Measurements from ENCODE around the gene ASTL. TPM values are rescaled to one million over a fixed set of nuclear protein-coding genes. Genes with fewer than 3 reads are reported as not detected.

Gene ASTL
- total RNA-seq, 1 experiment from 2014 or later: 0.79 TPM

DNA sequence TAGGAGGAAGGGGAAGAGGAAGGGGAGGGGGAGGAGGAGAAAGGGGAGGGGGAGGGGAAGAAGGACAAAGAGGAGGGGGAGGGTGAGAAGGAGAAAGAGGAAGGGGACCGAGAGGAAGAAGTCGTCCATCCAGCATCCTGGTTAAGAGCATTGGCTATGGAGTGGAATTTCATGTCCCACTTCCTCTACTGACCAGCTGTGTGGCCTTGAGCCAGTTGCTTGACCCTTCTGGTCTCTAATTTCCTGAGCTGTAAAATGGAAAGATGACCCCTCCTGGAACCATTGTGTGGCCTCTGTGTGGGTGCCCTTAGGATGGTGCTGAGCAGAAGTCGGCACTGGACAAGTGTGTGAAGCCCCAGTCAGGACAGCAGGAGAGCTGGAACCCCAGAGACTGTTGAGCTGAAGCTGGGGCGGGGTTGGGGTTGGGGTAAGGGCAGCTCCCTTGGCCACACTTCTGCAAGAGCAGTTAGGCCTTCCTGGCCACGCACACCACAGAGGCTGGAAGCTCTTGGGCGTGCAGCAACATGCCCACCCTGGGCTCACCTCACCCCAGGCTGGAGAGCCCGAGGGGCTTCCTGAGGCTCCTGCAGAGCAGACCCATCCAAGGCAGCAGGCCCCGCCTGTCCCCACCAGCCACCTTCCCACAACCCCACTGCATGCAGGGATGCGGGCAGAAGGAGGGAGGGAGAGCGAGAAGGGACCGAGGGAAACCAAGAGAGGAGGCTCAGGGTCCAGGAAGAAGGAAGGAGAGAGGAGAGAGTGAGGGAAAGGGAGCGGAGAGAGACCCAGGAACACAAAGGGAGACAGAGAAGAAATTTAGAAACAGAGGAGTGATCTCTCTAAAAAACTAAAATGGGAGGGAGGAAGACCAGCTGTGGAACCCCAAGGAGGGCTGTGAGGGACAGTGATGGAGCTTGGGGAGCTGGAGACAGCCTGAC lies 38.2 kb downstream of the ASTL start:
- Mint-ChIP-seq H3K4me1 (peaks cover 18% of the 10 kb centered on the region), H3K27me3 (ENCODE audit: low read depth) (no peaks in the 10 kb centered on the region; the same call in 1 of the 2 replicates), H3K36me3 (peaks cover 3% of the 10 kb centered on the region; the same call in 1 of the 2 replicates), H3K4me3 (no peak overlapping the region), H3K9me3 (peaks cover 3% of the 10 kb centered on the region), H3K27ac (no peak overlapping the region)
- peak; percentile 17 for DNase-seq (ENCODE audit: low spot score)
- ATAC-seq: peak; percentile 23; the same call in 1 of the 2 replicates
- TF ChIP-seq, protein P1, sequence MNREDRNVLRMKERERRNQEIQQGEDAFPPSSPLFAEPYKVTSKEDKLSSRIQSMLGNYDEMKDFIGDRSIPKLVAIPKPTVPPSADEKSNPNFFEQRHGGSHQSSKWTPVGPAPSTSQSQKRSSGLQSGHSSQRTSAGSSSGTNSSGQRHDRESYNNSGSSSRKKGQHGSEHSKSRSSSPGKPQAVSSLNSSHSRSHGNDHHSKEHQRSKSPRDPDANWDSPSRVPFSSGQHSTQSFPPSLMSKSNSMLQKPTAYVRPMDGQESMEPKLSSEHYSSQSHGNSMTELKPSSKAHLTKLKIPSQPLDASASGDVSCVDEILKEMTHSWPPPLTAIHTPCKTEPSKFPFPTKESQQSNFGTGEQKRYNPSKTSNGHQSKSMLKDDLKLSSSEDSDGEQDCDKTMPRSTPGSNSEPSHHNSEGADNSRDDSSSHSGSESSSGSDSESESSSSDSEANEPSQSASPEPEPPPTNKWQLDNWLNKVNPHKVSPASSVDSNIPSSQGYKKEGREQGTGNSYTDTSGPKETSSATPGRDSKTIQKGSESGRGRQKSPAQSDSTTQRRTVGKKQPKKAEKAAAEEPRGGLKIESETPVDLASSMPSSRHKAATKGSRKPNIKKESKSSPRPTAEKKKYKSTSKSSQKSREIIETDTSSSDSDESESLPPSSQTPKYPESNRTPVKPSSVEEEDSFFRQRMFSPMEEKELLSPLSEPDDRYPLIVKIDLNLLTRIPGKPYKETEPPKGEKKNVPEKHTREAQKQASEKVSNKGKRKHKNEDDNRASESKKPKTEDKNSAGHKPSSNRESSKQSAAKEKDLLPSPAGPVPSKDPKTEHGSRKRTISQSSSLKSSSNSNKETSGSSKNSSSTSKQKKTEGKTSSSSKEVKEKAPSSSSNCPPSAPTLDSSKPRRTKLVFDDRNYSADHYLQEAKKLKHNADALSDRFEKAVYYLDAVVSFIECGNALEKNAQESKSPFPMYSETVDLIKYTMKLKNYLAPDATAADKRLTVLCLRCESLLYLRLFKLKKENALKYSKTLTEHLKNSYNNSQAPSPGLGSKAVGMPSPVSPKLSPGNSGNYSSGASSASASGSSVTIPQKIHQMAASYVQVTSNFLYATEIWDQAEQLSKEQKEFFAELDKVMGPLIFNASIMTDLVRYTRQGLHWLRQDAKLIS (CRISPR knock-in tag; IDR thresholded peaks at IDR 0.05; ENCODE audit: borderline replicate concordance): no peak
- TF ChIP-seq ETV6 (CRISPR knock-in tag; IDR thresholded peaks at IDR 0.05) (no peak), NFYB (CRISPR knock-in tag; conservative IDR thresholded peaks at IDR 0.05; ENCODE audit: low read depth) (no peak), JAZF1 (CRISPR knock-in tag; IDR thresholded peaks at IDR 0.05) (no peak), SMAD4 (CRISPR knock-in tag; IDR thresholded peaks at IDR 0.05) (no peak), EMX1 (CRISPR knock-in tag; IDR thresholded peaks at IDR 0.05) (no peak), FOXP1 (CRISPR knock-in tag; IDR thresholded peaks at IDR 0.05; ENCODE audit: borderline replicate concordance) (no peak)
- TF ChIP-seq, protein P2, sequence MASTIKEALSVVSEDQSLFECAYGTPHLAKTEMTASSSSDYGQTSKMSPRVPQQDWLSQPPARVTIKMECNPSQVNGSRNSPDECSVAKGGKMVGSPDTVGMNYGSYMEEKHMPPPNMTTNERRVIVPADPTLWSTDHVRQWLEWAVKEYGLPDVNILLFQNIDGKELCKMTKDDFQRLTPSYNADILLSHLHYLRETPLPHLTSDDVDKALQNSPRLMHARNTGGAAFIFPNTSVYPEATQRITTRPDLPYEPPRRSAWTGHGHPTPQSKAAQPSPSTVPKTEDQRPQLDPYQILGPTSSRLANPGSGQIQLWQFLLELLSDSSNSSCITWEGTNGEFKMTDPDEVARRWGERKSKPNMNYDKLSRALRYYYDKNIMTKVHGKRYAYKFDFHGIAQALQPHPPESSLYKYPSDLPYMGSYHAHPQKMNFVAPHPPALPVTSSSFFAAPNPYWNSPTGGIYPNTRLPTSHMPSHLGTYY (CRISPR knock-in tag; IDR thresholded peaks at IDR 0.05): no peak
- TF ChIP-seq, protein P3, sequence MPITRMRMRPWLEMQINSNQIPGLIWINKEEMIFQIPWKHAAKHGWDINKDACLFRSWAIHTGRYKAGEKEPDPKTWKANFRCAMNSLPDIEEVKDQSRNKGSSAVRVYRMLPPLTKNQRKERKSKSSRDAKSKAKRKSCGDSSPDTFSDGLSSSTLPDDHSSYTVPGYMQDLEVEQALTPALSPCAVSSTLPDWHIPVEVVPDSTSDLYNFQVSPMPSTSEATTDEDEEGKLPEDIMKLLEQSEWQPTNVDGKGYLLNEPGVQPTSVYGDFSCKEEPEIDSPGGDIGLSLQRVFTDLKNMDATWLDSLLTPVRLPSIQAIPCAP (CRISPR knock-in tag; IDR thresholded peaks at IDR 0.05): no peak
- TF ChIP-seq, protein P4, sequence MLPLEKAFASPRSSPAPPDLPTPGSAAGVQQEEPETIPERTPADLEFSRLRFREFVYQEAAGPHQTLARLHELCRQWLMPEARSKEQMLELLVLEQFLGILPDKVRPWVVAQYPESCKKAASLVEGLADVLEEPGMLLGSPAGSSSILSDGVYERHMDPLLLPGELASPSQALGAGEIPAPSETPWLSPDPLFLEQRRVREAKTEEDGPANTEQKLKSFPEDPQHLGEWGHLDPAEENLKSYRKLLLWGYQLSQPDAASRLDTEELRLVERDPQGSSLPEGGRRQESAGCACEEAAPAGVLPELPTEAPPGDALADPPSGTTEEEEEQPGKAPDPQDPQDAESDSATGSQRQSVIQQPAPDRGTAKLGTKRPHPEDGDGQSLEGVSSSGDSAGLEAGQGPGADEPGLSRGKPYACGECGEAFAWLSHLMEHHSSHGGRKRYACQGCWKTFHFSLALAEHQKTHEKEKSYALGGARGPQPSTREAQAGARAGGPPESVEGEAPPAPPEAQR (CRISPR knock-in tag; IDR thresholded peaks at IDR 0.05): no peak
- TF ChIP-seq, protein P5, sequence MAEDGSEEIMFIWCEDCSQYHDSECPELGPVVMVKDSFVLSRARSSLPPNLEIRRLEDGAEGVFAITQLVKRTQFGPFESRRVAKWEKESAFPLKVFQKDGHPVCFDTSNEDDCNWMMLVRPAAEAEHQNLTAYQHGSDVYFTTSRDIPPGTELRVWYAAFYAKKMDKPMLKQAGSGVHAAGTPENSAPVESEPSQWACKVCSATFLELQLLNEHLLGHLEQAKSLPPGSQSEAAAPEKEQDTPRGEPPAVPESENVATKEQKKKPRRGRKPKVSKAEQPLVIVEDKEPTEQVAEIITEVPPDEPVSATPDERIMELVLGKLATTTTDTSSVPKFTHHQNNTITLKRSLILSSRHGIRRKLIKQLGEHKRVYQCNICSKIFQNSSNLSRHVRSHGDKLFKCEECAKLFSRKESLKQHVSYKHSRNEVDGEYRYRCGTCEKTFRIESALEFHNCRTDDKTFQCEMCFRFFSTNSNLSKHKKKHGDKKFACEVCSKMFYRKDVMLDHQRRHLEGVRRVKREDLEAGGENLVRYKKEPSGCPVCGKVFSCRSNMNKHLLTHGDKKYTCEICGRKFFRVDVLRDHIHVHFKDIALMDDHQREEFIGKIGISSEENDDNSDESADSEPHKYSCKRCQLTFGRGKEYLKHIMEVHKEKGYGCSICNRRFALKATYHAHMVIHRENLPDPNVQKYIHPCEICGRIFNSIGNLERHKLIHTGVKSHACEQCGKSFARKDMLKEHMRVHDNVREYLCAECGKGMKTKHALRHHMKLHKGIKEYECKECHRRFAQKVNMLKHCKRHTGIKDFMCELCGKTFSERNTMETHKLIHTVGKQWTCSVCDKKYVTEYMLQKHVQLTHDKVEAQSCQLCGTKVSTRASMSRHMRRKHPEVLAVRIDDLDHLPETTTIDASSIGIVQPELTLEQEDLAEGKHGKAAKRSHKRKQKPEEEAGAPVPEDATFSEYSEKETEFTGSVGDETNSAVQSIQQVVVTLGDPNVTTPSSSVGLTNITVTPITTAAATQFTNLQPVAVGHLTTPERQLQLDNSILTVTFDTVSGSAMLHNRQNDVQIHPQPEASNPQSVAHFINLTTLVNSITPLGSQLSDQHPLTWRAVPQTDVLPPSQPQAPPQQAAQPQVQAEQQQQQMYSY (CRISPR knock-in tag; IDR thresholded peaks at IDR 0.05): no peak
- ChIA-PET POLR2A (interaction anchor here (1.3 kb wide), 1 partner anchor 8 kb away, joined by 3 read pairs; no protein-coding TSS in a partner anchor), CTCF (interaction anchor here (0.8 to 3.4 kb wide), 6 partner anchors 8 to 38 kb away, joined by 3 to 14 read pairs (median 9); partner anchors contain the start of genes ADRA2B and ASTL)
